ENCODE results near the gene TMEM125. TPM values are rescaled to one million over a fixed set of nuclear protein-coding genes. Genes with fewer than 3 reads are reported as not detected.

Gene TMEM125
- total RNA-seq, 1 donor from 2014 or later: 188 TPM

DNA sequence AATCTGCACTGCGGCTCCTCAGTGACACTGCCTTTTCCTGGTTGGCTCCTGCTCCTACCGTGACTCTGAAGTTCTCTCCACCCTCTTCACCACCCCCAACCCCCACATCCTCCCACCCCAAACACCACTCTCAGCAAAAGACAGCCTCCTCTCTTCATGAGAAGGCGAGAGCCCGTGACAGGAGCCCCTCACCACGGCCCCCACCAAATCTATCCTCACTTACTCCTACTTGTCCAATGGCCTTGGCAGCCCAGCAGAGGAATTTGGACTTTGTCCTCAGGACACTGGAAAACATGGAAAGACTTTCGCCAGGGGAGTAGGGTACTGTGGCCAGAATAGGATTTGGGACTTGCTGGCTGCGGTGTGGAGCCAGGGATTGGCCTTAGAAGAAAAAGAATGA lies 6.9 kb downstream of the TMEM125 start:
- no peak overlapping the region for H3K27ac ChIP-seq
- ATAC-seq (no peak), DNase-seq (peak; percentile 23)
- H3K36me3 ChIP-seq: no peaks in the 10 kb centered on the region
- TF ChIP-seq, protein P1, sequence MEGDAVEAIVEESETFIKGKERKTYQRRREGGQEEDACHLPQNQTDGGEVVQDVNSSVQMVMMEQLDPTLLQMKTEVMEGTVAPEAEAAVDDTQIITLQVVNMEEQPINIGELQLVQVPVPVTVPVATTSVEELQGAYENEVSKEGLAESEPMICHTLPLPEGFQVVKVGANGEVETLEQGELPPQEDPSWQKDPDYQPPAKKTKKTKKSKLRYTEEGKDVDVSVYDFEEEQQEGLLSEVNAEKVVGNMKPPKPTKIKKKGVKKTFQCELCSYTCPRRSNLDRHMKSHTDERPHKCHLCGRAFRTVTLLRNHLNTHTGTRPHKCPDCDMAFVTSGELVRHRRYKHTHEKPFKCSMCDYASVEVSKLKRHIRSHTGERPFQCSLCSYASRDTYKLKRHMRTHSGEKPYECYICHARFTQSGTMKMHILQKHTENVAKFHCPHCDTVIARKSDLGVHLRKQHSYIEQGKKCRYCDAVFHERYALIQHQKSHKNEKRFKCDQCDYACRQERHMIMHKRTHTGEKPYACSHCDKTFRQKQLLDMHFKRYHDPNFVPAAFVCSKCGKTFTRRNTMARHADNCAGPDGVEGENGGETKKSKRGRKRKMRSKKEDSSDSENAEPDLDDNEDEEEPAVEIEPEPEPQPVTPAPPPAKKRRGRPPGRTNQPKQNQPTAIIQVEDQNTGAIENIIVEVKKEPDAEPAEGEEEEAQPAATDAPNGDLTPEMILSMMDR (IDR thresholded peaks at IDR 0.05): no peak
- H3K4me3 ChIP-seq: no peak overlapping the region
- no peaks in the 10 kb centered on the region for H3K27me3 ChIP-seq
- no peaks in the 10 kb centered on the region for H3K9me3 ChIP-seq
- intact Hi-C loops (cut with DNase I): no loop called here
- peaks cover 6% of the 10 kb centered on the region for H3K4me1 ChIP-seq

DNA sequence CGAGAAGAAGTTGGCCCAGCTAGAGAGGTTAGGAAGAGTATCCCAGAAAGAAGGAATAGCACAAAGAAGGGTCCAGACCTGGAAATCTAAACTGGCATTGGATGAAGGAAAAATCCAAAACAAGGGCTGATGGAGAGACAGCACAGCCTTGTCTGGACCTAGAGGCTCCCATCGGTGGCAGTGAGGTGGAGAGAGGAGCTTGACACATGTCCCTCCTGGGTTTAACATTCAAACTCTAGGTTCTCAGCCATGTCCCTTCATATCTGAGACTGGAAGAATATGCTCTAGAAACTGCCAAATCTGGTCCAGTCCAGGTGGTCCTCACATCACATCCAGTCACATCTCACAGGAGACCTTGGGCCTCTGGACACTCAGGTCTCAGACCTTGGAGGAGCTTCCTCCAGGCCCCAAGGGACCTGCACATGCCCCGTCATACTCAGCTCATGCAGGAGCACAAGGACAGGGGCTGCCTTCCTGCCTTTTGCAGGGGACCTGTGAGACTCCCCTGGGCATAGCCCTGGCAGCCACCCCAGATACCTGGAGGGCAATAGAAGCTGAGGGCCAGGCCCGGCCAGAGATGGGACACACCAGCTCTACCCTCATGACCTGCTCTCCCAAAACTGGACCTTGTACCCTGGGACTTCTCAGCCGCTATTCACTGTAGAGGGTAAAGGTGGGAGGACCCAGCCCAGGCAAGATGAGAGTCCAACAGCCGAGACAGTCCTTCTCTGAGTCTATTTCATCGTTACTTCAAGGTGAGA lies 7.5 kb downstream of the TMEM125 start:
- intact Hi-C loops (cut with DNase I): no loop called here
- H3K27me3 ChIP-seq: no peaks in the 10 kb centered on the region
- no peaks in the 10 kb centered on the region for H3K36me3 ChIP-seq
- no peaks in the 10 kb centered on the region for H3K9me3 ChIP-seq
- H3K4me1 ChIP-seq: peaks cover 11% of the 10 kb centered on the region
- no peak overlapping the region for H3K27ac ChIP-seq
- DNase-seq (peak; percentile 49), ATAC-seq (no peak)
- no peak overlapping the region for H3K4me3 ChIP-seq
- TF ChIP-seq, protein P1 (IDR thresholded peaks at IDR 0.05): no peak

DNA sequence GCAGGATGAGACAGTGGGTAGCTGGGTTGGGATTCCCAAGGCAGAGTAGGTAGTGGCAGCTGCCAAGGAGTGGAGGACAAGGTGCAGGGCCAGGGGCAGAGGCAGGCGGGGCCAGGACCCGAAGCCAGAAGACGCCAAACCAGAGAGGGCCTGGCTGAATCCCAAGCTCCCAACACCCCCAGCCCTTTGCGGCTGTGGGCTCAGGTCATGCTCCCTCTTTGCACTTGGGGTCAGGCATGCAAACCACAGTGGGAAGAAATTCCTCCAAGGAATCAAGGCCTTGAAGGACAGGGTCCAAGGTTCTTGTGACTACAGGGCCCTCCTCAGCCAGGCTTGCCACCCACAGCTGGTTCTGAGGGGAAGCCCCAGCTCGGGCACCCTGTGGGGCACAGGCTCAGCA lies 9.4 kb downstream of the TMEM125 start:
- TF ChIP-seq, protein P1 (IDR thresholded peaks at IDR 0.05): no peak
- no peaks in the 10 kb centered on the region for H3K9me3 ChIP-seq
- H3K4me1 ChIP-seq: peaks cover 18% of the 10 kb centered on the region
- ATAC-seq (no peak), DNase-seq (peak; percentile 53)
- H3K27me3 ChIP-seq: no peaks in the 10 kb centered on the region
- no peak overlapping the region for H3K4me3 ChIP-seq
- no peak overlapping the region for H3K27ac ChIP-seq
- H3K36me3 ChIP-seq: no peaks in the 10 kb centered on the region
- intact Hi-C loops (cut with DNase I): no loop called here

DNA sequence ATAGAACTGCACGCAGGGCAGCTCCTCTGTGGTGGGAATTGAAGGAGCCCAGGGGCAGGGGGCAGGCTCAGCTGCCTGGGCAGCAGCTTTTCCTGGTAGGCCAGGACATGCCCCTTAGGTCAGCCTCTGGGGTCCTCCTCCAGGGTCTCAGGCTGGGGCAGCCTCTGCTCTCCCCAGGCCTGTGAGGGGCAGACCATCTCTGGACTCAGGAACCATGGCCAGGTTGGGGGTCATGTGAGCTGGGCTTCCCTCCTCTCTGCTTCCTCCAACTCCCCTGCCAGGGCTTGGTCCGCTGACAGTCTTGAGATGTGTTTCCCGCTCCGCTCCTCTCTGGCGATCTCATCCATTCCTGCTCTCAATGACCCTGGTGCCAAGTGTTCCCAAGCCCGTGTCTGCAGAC lies 9.9 kb downstream of the TMEM125 start:
- no peaks in the 10 kb centered on the region for H3K27me3 ChIP-seq
- H3K4me3 ChIP-seq: no peak overlapping the region
- H3K27ac ChIP-seq: no peak overlapping the region
- TF ChIP-seq, protein P1 (IDR thresholded peaks at IDR 0.05): no peak
- DNase-seq (peak; percentile 48), ATAC-seq (no peak)
- intact Hi-C loops (cut with DNase I): no loop called here
- no peaks in the 10 kb centered on the region for H3K9me3 ChIP-seq
- peaks cover 16% of the 10 kb centered on the region for H3K4me1 ChIP-seq
- no peaks in the 10 kb centered on the region for H3K36me3 ChIP-seq

GRCh38 chr1:43280692-43281091 lies 10.9 kb downstream of the TMEM125 start:
- H3K9me3 ChIP-seq: no peaks in the 10 kb centered on the region
- no peak overlapping the region for H3K4me3 ChIP-seq
- H3K36me3 ChIP-seq: no peaks in the 10 kb centered on the region
- intact Hi-C loops (cut with DNase I): no loop called here
- H3K27me3 ChIP-seq: no peaks in the 10 kb centered on the region
- ATAC-seq (no peak), DNase-seq (peak; percentile 3)
- no peak overlapping the region for H3K27ac ChIP-seq
- peaks cover 16% of the 10 kb centered on the region for H3K4me1 ChIP-seq
- TF ChIP-seq, protein P1 (IDR thresholded peaks at IDR 0.05): no peak

Data from upper lobe of right lung (tissue), 1 donor.